ENCODE results near the gene STUB1. TPM values are rescaled to one million over a fixed set of nuclear protein-coding genes. Genes with fewer than 3 reads are reported as not detected.

The STUB1 gene
- total RNA-seq, 2 experiments from 2014 or later, result 72.4 to 85.5 TPM

DNA sequence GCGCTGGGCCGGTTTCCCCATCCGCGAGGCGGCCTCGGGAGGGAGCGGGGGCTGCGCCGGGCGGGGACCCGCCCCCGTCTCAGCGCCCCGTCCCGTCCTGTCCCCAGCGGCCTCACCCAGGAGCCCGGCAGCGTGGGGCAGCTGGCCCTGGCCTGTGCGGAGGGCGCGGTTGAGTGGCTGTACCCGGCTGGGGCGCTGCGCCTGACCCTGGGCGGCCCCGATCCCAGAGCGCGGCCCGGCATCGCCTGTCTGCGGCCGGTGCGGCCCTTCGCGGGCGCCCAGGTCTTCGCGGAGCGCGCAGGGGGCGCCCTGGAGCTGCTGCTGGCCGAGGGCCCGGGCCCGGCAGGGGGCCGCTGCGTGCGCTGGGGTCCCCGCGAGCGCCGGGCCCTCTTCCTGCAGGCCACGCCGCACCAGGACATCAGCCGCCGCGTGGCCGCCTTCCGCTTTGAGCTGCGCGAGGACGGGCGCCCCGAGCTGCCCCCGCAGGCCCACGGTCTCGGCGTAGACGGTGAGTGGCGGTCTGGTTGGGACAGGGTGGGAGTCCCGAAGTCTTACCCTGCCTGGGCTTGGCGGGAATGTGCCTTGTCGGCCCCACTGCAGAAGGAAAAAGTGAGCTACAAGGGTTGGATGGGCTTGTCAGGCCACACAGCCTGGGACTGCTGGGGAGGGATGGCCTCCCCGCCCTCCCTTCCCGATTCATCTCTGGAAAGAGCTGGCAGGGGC, 35.4 kb downstream of the STUB1 start:
- Histone ChIP-seq H4K20me1 (ENCODE audit: insufficient read depth, low read length) (no peaks in the 10 kb centered on the region), H2AFZ (ENCODE audit: low read length) (no peak overlapping the region), H3K4me1 (ENCODE audit: insufficient read depth, low read length, poor library complexity, severe bottlenecking) (peaks cover 36% of the 10 kb centered on the region), H3K27ac (ENCODE audit: low read depth, low read length, poor library complexity, severe bottlenecking) (no peak overlapping the region), H3K79me2 (ENCODE audit: insufficient read depth, low read depth, low read length) (no peaks in the 10 kb centered on the region), H3K4me3 (ENCODE audit: low read depth, low read length, poor library complexity, severe bottlenecking) (peak overlapping the region; percentile 65), H3K9me3 (ENCODE audit: low read length) (no peaks in the 10 kb centered on the region), H3K36me3 (ENCODE audit: insufficient read depth, low read length) (no peaks in the 10 kb centered on the region), H3K9me2 (ENCODE audit: insufficient read depth, low read length) (no peaks in the 10 kb centered on the region), H3K4me2 (ENCODE audit: low read length) (peak overlapping the region; percentile 69)
- BruUV-seq (replicated peaks), result no TSS peak
- POLR2A ChIA-PET, result interaction anchor here (0.6 to 2.0 kb wide), 4 partner anchors 12 to 996 kb away, joined by 3 to 8 read pairs (median 4); partner anchors contain the start of genes CHTF18 and RPUSD1
- intact Hi-C loops (cut with micrococcal nuclease; ENCODE audit: unreplicated experiment), result no loop called here
- no peak for TF ChIP-seq EZH2phosphoT487 (IDR thresholded peaks at IDR 0.05; ENCODE audit: borderline replicate concordance, low read depth, low read length)
- TF ChIP-seq, protein P1, sequence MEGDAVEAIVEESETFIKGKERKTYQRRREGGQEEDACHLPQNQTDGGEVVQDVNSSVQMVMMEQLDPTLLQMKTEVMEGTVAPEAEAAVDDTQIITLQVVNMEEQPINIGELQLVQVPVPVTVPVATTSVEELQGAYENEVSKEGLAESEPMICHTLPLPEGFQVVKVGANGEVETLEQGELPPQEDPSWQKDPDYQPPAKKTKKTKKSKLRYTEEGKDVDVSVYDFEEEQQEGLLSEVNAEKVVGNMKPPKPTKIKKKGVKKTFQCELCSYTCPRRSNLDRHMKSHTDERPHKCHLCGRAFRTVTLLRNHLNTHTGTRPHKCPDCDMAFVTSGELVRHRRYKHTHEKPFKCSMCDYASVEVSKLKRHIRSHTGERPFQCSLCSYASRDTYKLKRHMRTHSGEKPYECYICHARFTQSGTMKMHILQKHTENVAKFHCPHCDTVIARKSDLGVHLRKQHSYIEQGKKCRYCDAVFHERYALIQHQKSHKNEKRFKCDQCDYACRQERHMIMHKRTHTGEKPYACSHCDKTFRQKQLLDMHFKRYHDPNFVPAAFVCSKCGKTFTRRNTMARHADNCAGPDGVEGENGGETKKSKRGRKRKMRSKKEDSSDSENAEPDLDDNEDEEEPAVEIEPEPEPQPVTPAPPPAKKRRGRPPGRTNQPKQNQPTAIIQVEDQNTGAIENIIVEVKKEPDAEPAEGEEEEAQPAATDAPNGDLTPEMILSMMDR (conservative IDR thresholded peaks at IDR 0.05; ENCODE audit: low read length), result peak; percentile 54
- CTCF ChIA-PET (ENCODE audit: unreplicated experiment), result interaction anchor here (0.6 to 1.0 kb wide), 5 partner anchors 33 to 261 kb away, joined by 3 to 16 read pairs (median 4); partner anchors contain the start of genes CHTF18 and RPUSD1
- DNase-seq (ENCODE audit: low spot score), result peak; percentile 56

DNA sequence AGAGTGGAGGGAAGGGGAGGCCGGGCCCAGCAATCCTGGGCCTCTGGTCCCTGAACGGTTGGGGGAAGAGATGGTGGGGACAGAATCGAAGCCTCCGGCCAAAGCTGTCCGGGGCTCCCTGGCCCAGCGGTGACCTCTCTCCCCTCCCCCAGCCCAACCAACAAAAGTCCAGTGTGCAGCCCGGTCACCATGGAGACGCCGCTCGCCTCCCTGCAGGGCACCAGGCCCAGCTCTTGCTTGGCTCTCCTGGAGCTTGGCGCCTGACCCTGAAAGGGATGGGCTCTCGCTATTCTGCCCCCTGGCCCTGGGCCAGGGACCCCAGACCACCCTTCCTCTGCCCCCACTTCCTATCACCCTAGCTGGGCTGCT, 36.0 kb downstream of the STUB1 start:
- Histone ChIP-seq H4K20me1 (ENCODE audit: insufficient read depth, low read length) (no peaks in the 10 kb centered on the region), H3K4me3 (ENCODE audit: low read depth, low read length, poor library complexity, severe bottlenecking) (peak overlapping the region; percentile 65), H3K9me3 (ENCODE audit: low read length) (no peaks in the 10 kb centered on the region), H3K27ac (ENCODE audit: low read depth, low read length, poor library complexity, severe bottlenecking) (no peak overlapping the region), H3K9me2 (ENCODE audit: insufficient read depth, low read length) (no peaks in the 10 kb centered on the region), H2AFZ (ENCODE audit: low read length) (no peak overlapping the region), H3K4me1 (ENCODE audit: insufficient read depth, low read length, poor library complexity, severe bottlenecking) (peaks cover 36% of the 10 kb centered on the region), H3K36me3 (ENCODE audit: insufficient read depth, low read length) (no peaks in the 10 kb centered on the region), H3K79me2 (ENCODE audit: insufficient read depth, low read depth, low read length) (no peaks in the 10 kb centered on the region), H3K4me2 (ENCODE audit: low read length) (peak overlapping the region; percentile 69)
- DNase-seq (ENCODE audit: low spot score), result no peak
- no TSS peak for BruUV-seq (replicated peaks)
- ChIA-PET CTCF (ENCODE audit: unreplicated experiment) (interaction anchor here (0.6 to 1.0 kb wide), 5 partner anchors 32 to 260 kb away, joined by 3 to 16 read pairs (median 4); partner anchors contain the start of genes CHTF18 and RPUSD1), POLR2A (interaction anchor here (0.8 kb wide), 1 partner anchor 17 kb away, joined by 3 read pairs; no protein-coding TSS in a partner anchor)
- intact Hi-C loops (cut with micrococcal nuclease; ENCODE audit: unreplicated experiment), result no loop called here
- no peak for TF ChIP-seq EZH2phosphoT487 (IDR thresholded peaks at IDR 0.05; ENCODE audit: borderline replicate concordance, low read depth, low read length)
- TF ChIP-seq, protein P1 (conservative IDR thresholded peaks at IDR 0.05; ENCODE audit: low read length), result no peak

All from OCI-LY7 (cell line).